NCI-H345 treated with DMSO at 0.1 percent for 48 hours (cell line): Measurements from ENCODE around the gene PTPN9.
"Not testable (repeated sequence)": the region's sequence is repeated elsewhere in the genome, so short reads cannot be mapped to it uniquely, and the experiment has no call there.

ENCODE experiments used
- DNase-seq: peaks from one replicate; lab custom pipeline; 2025; ENCODE audit not compliant: unreplicated experiment; lab: John Stamatoyannopoulos, UW

The PTPN9 gene

DNA sequence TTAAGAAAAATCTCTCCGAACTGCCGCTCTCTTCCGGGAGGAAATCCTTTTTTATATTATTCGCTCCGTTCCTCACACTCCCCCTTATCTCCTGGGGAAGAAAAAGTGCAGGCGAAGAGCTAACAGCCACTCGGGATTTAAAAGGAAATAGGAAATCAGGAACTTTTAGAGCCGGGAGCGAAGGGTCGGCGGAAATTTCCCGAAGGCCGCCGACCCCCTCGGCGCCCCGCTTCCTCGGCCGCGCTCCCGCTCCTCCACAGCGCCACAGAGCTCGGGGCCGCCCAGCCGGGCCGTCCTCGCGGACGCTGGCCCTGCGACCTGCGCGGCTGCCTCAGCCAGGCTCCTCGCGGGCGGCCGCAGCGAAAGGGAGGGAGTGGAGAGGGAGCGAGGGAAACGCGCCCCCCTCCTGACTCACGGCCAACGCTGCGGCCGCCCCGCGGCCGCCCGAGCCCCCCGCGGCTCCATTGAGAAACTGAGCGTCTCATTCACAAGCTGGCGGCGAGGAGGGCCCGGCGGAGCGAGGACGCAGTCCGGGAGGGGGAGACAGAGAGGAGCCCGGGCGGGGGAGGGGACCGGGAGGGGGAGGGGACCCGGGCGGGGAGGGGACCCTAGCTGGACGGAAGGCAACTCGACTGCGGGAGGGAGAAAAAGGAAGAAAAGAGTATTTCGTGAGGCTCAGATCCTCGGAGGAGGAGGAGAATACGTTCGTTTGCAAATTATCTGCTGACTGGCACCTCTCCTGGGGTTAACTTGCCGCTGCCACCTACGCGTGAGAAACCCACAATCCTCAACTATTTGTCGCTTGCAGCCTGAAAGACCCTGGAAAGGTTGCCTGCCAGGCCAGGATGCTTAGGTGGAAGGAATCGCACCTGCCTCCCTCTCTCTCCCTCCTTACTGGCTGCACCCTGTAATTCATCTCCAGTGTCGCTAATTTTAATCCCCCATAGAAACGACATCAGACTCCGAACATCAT is at the start of gene PTPN9:
Gene PTPN9, minus strand, starts transcription at position 368 of the 973 bp plus-strand sequence. CDS start 539 bp downstream, outside the sequence.
- peak; percentile 58 for DNase-seq

DNA sequence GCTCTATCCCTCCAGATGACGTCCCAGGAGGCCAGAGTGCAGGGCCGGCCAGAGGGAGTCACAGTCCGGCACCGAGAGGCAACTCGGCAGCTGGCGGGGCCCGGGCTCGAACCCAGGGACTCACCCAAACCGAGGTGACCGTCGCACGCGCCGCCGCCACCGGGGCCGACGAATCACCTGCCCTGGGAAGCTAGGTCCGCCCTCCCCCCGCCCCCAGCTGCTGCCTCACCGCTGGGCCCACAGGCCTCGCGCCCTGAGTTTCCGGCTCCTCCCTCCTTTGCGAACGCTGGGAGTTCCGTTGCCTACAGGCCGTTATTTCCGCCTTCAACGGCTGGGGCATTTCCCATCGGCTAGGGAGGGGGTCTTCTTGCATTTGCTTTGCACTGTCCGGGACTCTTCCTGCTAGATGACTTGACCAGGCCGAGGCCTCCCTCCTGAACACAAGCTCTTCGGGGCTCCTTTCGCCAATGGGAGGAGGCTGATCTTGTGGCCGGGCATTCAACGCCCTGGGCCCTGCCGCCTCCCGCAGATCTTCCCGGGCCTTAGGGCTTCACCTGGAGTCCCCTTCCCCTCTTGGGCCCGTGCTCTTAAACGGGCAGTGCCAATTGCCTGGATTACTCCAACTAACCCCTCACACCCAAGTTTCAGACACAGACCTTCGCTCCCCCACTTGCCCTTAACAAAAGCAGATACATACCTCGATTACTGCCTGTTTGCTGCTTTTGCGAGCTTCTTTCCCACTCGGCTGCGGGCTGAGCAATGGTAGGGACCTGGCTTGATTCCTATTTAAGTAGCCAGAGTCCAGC is 46.6 kb upstream of the PTPN9 start, which contains the start of gene SNUPN:
Gene SNUPN, minus strand, starts transcription at position 184 of the 806 bp plus-strand sequence. CDS start 4,674 bp downstream, outside the sequence.
- no peak for DNase-seq

DNA sequence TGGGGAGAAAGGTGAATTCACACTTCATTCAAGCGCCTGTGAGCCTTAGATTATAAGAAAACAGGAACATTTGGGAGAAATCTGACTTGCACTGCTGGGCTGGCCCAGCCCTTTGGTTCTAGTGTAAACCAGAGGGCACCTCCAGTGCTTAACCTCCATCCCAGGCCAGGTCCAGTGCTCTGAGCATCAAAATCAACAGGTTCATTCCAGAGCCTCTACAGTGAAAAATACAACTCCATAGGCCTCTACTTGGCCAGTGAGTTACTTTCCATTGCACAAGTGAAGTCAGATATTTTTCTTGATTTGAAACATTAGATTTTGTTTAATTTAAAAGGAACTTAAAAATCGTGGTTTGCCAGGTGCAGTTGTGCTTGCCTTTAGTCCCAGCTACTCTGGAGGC is 43.4 kb upstream of the PTPN9 start:
- DNase-seq: no peak

DNA sequence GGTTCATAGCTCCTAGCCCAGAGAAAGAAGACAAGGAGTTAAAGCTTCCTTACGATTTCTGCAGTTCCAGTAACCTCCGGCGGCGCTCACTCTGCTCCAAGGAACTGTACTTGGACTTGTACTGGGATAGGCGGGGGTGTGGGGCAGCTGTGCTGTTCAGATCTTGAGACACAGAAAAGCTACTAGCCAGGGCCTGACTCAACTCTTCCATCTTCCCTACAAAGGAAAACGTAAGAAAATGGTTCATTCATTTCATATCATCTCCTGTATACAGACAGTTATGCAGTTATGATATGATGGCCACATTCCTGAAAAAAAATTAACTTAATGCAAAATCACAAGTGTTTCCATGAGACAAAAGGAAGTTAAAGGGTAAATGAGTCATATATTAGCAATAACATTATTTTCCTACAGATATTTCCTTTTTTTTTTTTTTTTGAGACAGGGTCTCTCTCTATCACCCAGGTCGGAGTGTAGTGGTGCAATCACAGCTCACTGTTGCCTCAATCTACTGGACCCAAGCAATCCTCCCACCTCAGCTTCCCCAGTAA is 41.8 kb upstream of the PTPN9 start:
- no peak for DNase-seq

DNA sequence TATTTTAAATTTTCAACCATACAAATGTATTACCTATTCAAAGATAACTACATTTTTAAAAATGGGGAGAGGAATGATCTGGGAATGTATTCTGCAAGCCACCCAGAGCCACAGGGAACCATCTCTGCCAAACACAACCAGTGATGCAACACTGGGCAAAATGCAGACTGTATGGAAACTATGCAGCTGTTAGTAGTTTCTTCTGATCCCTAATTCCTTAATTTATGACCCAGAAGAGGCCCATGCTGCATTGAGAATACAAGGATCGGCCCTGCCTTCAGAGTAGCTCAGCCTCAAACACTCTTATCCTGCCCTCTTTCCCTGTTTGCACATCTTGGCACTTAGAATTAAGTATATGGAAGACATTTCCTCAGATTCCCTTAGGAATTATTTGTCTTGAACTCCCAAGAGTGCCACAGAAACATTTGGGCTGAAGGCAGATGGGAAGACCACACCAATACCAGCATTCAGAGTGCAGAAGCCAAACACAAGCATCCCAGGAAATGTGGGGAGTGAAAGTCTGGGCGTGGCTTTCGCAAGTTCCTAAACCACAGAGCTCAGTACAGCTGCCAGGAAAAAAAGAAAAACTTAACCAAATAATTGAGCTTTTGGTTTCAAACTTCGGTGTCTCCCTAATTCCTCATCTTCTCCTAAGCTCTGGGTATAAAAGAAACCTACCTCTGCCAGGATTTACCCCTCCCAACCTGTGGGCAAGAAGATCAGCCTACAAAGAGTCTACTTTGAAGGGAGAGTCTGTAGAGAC is 41.1 kb upstream of the PTPN9 start:
- DNase-seq: no peak

DNA sequence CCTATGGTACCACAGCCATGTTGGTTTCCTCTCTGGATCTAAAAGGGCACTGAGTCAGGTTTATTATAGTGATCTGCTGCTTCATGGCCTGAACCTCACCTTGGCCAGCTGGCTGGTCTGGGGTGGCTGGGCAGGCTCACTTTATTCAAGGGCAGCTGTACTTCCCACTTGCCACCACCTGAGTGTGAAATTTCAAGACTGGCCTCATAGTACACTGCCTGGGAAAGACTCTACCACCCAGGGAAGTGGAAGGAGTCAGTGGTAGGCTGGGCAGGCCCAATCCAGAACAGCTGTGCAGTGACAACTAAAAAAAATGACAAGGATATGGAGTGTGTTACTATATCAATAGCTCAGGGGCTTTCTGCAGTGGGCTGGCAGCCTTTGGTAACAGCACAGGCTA is 37.7 kb upstream of the PTPN9 start:
- no peak for DNase-seq

- DNase-seq: no peak
Measured at GRCh38 chr15:75606711-75607699, 27.9 kb upstream of the PTPN9 start.

- DNase-seq: no peak
Measured at GRCh38 chr15:75606026-75606425, 26.9 kb upstream of the PTPN9 start.

GRCh38 chr15:75599401-75599800 is 20.3 kb upstream of the PTPN9 start:
- no peak for DNase-seq

DNA sequence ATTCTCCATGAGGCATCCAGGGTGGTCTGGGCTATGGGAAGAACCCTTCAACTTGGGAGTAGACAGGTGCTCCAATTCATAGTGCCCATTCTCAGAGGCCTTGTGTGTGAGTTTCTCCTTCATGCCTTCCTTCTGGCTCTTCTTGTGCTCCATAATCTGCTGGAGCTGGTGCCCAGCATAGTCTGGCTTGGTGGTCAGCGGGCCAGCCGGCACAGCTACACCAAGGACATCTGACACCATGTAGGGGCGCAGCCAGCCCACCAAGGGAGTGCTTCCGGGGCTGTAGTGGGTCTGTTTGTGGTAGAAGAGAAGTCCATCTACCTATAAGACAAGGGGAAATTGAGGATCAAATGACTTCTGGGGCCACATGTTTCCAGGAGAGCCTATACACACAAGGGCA is 19.2 kb upstream of the PTPN9 start:
- DNase-seq: no peak

DNA sequence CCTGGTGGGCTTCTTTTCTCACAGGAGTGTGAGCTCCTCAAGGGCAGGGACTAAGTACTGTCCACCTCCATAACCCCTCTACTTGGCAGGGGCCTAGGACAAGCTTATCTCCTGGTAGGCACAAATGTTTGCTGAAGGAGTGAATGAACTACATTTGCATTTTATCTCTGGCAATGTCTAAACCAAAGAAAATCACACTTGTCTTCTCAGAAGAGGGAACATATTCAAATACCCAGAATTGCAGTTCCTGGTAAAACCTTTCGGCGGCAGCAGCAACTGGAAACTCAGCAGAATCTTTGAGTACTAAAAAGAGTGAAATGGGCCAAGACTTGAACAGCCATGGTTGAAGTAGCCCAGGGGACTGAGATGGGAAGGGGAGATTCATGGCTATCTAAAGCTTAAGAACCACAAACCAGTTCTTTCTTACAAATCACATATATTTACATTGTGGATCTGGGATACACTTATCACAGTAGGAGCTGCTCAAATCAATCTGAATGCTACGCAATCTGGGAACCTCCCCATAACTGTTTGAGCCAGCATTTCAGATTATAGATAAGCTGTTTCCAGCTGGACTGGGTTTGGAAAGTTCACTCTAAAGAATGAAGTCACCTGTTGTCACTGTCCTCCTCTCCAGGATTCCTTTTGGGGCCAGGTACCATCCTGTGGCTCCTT is 18.7 kb upstream of the PTPN9 start:
- no peak for DNase-seq

GRCh38 chr15:75596703-75597345 is 17.7 kb upstream of the PTPN9 start:
- DNase-seq: no peak

GRCh38 chr15:75594276-75594675 is 15.2 kb upstream of the PTPN9 start:
- no peak for DNase-seq

DNA sequence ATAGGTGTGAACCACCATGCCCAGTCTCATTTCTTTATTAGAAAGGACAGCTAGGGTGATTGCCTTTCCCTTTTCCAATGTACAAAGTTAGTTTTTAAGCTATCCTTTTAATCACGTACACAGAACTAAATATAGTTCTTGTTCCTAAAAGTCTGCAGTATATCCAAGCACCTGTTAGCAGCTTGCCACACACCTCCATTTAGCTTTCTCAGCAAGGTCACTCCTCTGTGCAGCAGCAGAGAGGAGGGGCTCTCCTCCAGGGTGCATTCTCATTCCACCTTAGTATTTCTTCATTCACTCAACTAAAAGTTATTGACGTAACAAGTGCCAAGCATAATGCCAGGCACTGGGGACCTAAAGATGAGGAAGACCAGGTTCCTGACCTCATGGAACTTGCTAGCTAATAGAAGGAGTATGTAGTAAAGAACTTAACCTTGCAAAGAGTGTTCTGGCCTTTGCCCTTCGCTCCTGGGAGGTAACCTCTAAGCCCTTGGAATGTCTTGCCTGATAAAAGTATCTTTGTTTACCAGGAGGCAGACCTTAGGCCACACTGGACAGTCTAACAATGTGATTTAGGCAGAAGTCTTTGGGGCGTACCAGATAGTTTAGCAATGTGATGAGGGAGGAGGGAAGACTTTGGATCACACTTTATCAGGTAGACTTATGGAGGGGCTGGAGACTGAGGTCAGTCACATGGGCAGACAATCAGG is 12.7 kb upstream of the PTPN9 start:
- no peak for DNase-seq

DNA sequence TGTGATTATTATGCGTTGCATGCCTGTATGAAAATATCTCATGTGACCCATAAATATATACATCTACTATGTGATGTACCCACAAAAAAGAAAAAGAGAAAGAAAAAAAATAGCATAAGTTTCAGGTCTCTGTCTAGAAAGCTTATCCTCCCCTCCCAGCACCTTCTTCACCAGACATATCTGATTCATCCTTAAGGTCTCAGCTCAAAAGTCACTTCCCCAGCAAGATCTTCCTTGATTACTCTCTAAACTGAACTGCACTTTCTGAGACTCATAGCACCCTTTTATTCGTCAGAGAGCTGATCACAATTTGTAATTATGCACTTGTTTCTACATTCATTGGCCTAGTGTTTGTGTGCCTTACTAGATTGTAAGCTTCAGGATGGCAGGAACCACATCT is 11.1 kb upstream of the PTPN9 start:
- DNase-seq: no peak

DNA sequence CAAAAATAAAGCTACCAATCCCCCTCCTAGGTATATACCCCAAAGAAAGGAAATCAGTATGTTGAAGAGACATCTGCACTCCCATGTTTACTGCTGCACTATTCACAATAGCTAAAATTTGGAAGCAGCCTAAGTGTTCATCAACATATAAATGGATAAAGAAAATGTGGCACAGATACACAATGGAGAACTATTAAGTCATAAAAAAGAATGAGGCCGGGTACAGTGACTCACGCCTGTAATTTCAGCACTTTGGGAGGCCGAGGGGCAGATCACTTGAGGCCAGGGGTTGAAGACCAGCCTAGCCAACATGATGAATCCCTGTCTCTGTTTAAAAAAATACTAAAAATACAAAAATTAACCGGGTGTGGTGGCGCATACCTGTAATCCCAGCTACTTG is 10.0 kb upstream of the PTPN9 start:
- DNase-seq: no peak

- not testable (repeated sequence) for DNase-seq
Measured at GRCh38 chr15:75586422-75586821, 7.3 kb upstream of the PTPN9 start.

DNA sequence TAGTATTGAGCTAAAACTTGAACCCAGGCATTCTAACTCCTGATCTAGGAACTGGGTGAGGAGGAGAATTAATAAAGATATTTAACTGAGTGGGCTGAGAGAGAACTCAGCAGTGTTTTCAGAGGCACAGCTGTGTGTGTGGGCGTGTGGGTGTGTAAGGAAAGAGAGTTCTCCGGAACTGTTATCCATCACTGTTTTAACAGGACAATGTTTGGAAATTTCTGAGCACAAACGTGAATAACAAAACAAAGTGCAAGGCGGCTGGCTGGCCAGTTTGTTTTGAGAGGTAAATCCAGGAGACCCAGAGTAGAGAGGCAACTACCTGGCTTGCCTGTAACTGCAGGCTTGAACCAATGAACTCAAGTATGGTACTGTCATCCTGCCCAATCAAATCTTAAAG is 5.0 kb upstream of the PTPN9 start:
- DNase-seq: no peak
